GM23338 (cell line): ENCODE data around the gene ZNF622.

Source experiments
- CREB1 ChIP-seq: fragments of 250-450 bp; sonication (Bioruptor Pico); IDR thresholded peaks from 2 replicates; pipeline ENCODE4 v1.5.0; 2020; ENCODE audit warnings: low read depth, mild to moderate bottlenecking, moderate library complexity
- EZH2 ChIP-seq: fragments of 200-600 bp; sonication (generic); IDR thresholded peaks from one replicate; pipeline ENCODE4 v1.8.0; 2017; ENCODE audit warnings: antibody characterized with exemption, mild to moderate bottlenecking, low read depth; ENCODE audit not compliant: unreplicated experiment
- EZH2phosphoT487 ChIP-seq: fragments of 200-600 bp; sonication (generic); IDR thresholded peaks from one replicate; pipeline ENCODE4 v1.8.1; 2018; ENCODE audit warnings: antibody characterized with exemption; ENCODE audit not compliant: unreplicated experiment
- JUNB ChIP-seq: IDR thresholded peaks from one replicate; pipeline ENCODE4 v1.6.1; 2016; ENCODE audit warnings: antibody characterized with exemption; ENCODE audit not compliant: unreplicated experiment
- POLR2AphosphoS5 ChIP-seq: IDR thresholded peaks from 2 replicates; pipeline ENCODE4 v1.6.1; 2016; ENCODE audit warnings: antibody characterized with exemption, low read depth
- STAT1 ChIP-seq: IDR thresholded peaks from one replicate; pipeline ENCODE4 v1.6.1; 2016; ENCODE audit warnings: antibody characterized with exemption; ENCODE audit not compliant: unreplicated experiment
- ZNF114 ChIP-seq: fragments of 250-450 bp; sonication (Bioruptor Pico); IDR thresholded peaks from 2 replicates; pipeline ENCODE4 v1.5.0; 2020; ENCODE audit warnings: mild to moderate bottlenecking, moderate library complexity
- TF ChIP-seq, protein P1 (sequence below), 2 experiments: fragments of 200-600 bp in 1 of 2; sonication (generic) in 1 of 2; conservative IDR thresholded peaks; 2 replicates each; pipeline versions ENCODE4 v1.5.1 to v1.6.1; 2016 to 2017; ENCODE audit warnings: antibody characterized with exemption in 2 of 2, low read depth in 2 of 2, mild to moderate bottlenecking in 2 of 2, moderate library complexity in 1 of 2
- TF ChIP-seq, protein P2 (sequence below): IDR thresholded peaks from one replicate; pipeline ENCODE4 v1.6.1; 2018; ENCODE audit warnings: antibody characterized with exemption; ENCODE audit not compliant: unreplicated experiment

DNA sequence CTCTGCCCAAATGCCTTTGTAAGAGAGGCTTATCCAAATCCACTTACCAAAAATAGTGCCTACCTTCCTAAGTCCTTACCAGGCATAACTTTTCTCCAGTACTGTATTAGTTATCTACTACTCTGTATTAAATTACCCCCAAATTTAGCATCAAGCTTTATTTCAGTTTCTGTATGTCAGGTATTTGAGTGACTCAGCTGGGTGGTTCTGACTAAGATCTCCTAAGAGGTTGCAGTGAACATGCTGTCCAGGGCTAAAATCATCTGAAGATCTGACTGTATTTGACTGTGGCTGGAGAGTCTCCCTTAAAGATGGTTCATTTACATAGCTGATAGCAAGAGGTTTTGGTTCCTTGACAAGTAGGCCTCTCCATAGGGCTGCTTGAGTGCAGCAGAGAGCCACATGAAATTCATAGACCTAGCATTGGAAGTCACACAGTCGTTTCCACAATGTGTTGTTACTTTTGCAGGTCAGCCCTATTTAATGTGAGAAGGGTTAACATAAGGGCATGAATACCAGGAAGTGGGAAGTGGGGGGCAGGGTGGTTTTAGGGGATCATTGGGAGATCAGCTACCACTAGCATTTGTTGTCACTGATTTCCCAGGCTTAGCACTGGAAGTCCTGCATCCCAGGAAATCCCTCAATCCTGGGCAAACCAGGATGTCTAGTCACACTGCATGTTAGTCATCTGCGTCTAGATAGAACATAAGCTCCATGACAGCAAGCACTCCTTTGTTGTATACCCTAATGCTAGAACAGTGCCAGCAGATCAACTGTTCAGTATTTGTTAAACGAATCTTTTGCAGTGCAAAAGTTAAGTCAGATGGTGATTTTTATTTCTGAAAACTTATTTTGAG, 2.0 kb upstream of the ZNF622 start:
- TF ChIP-seq STAT1 (no peak), EZH2 (no peak), EZH2phosphoT487 (no peak), CREB1 (CRISPR knock-in tag) (no peak), POLR2AphosphoS5 (no peak), JUNB (no peak), ZNF114 (no peak)
- TF ChIP-seq, protein P1, sequence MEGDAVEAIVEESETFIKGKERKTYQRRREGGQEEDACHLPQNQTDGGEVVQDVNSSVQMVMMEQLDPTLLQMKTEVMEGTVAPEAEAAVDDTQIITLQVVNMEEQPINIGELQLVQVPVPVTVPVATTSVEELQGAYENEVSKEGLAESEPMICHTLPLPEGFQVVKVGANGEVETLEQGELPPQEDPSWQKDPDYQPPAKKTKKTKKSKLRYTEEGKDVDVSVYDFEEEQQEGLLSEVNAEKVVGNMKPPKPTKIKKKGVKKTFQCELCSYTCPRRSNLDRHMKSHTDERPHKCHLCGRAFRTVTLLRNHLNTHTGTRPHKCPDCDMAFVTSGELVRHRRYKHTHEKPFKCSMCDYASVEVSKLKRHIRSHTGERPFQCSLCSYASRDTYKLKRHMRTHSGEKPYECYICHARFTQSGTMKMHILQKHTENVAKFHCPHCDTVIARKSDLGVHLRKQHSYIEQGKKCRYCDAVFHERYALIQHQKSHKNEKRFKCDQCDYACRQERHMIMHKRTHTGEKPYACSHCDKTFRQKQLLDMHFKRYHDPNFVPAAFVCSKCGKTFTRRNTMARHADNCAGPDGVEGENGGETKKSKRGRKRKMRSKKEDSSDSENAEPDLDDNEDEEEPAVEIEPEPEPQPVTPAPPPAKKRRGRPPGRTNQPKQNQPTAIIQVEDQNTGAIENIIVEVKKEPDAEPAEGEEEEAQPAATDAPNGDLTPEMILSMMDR (conservative IDR thresholded peaks at IDR 0.05; ENCODE audit: low read depth in 2 of 2): no peak
- TF ChIP-seq, protein P2, sequence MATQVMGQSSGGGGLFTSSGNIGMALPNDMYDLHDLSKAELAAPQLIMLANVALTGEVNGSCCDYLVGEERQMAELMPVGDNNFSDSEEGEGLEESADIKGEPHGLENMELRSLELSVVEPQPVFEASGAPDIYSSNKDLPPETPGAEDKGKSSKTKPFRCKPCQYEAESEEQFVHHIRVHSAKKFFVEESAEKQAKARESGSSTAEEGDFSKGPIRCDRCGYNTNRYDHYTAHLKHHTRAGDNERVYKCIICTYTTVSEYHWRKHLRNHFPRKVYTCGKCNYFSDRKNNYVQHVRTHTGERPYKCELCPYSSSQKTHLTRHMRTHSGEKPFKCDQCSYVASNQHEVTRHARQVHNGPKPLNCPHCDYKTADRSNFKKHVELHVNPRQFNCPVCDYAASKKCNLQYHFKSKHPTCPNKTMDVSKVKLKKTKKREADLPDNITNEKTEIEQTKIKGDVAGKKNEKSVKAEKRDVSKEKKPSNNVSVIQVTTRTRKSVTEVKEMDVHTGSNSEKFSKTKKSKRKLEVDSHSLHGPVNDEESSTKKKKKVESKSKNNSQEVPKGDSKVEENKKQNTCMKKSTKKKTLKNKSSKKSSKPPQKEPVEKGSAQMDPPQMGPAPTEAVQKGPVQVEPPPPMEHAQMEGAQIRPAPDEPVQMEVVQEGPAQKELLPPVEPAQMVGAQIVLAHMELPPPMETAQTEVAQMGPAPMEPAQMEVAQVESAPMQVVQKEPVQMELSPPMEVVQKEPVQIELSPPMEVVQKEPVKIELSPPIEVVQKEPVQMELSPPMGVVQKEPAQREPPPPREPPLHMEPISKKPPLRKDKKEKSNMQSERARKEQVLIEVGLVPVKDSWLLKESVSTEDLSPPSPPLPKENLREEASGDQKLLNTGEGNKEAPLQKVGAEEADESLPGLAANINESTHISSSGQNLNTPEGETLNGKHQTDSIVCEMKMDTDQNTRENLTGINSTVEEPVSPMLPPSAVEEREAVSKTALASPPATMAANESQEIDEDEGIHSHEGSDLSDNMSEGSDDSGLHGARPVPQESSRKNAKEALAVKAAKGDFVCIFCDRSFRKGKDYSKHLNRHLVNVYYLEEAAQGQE: no peak
